Measurements from ENCODE around the gene MSMB. TPM values are rescaled to one million over a fixed set of nuclear protein-coding genes. Genes with fewer than 3 reads are reported as not detected.
A peak's percentile ranks its signal among the peaks of the same experiment; 100 is the strongest.

MSMB gene
- polyA plus RNA-seq, 1 of the 3 experiments (the other 2 are of a cell fraction), result not detected

GRCh38 chr10:46031648-46032532 is 14.2 kb downstream of the MSMB start:
- Histone ChIP-seq H4K20me1 (ENCODE audit: insufficient read depth) (peaks cover 16% of the 10 kb centered on the region), H2AFZ (ENCODE audit: low read depth) (0 out of 2 replicates have a peak overlapping the region, but pooled peaks have one; percentile 99), H3K9me2 (no peaks in the 10 kb centered on the region), H3K79me2 (ENCODE audit: insufficient read depth) (peaks cover 33% of the 10 kb centered on the region), H3K27ac (ENCODE audit: low read depth in 2 of 2, low read length in 1 of 2) (no peak overlapping the region), H3K4me3 (ENCODE audit: low read depth in 2 of 2, low read length in 1 of 2) (no peak overlapping the region), H3K4me2 (no peak overlapping the region), H3K4me1 (ENCODE audit: control insufficient read depth in 1 of 2, insufficient read depth in 2 of 2, low read depth in 1 of 2, low read length in 1 of 2) (peaks cover 5 to 18% of the 10 kb centered on the region in 2 experiments; a peak in 3 of 4 replicates), H3K27me3 (ENCODE audit: insufficient read depth) (no peaks in the 10 kb centered on the region), H3K9ac (no peak overlapping the region), H3K9me3 (no peaks in the 10 kb centered on the region), H3K36me3 (replicated peaks in 1 of 2; ENCODE audit: control insufficient read depth in 1 of 2, insufficient read depth in 2 of 2, low read length in 1 of 2) (peaks cover 0 to 3% of the 10 kb centered on the region in 2 experiments), H3F3A (replicated peaks; ENCODE audit: insufficient read depth) (peaks cover 8% of the 10 kb centered on the region)
- TF ChIP-seq IRF3 (IDR thresholded peaks at IDR 0.05; ENCODE audit: low read depth, low read length), result no peak
- TF ChIP-seq USF2 (IDR thresholded peaks at IDR 0.05; ENCODE audit: borderline replicate concordance, low read depth, low read length), result no peak
- no peak for TF ChIP-seq FOXJ3 (CRISPR knock-in tag; IDR thresholded peaks at IDR 0.05)
- TF ChIP-seq POLR2AphosphoS5 (IDR thresholded peaks at IDR 0.05; ENCODE audit: low read depth, low read length), result no peak
- no peak for TF ChIP-seq FOSL2 (IDR thresholded peaks at IDR 0.05; ENCODE audit: borderline replicate concordance, low read depth)
- TF ChIP-seq CHD2 (IDR thresholded peaks at IDR 0.05; ENCODE audit: low read length, partially characterized antibody), result no peak
- TF ChIP-seq RAD21 (IDR thresholded peaks at IDR 0.05; ENCODE audit: low read length), result no peak
- WGBS (ENCODE audit: low lambda C conversion rate), result 69% methylated on average over 5 of the region's 6 CpGs
- no peak for DNase-seq
- ChIA-PET POLR2A (no interaction called here), CTCF (interaction anchor here (0.6 to 1.1 kb wide), 2 partner anchors 42 to 492 kb away, joined by 4 read pairs; no protein-coding TSS in a partner anchor)

GRCh38 chr10:46030091-46030937 is 15.8 kb downstream of the MSMB start, which contains the start of gene NCOA4:
Gene NCOA4, minus strand, starts transcription at chr10:46030623. Its CDS starts 13,943 bp downstream, at chr10:46016680.
- peaks cover 8% of the 10 kb centered on the region for H3F3A ChIP-seq (replicated peaks; ENCODE audit: insufficient read depth)
- POLR2A ChIA-PET, result no interaction called here
- H3K4me3 ChIP-seq (ENCODE audit: low read depth in 2 of 2, low read length in 1 of 2), result peak within 1 kb of the TSS; percentile 79 to 94
- peaks cover 49% of the 10 kb centered on the region for H3K79me2 ChIP-seq (ENCODE audit: insufficient read depth)
- H3K4me1 ChIP-seq (ENCODE audit: control insufficient read depth in 1 of 2, insufficient read depth in 2 of 2, low read depth in 1 of 2, low read length in 1 of 2), result peaks cover 5 to 18% of the 10 kb centered on the region in 2 experiments; a peak in 3 of 4 replicates
- CTCF ChIA-PET, result interaction anchor here (3.1 kb wide), 1 partner anchor 12 kb away, joined by 24 read pairs; no protein-coding TSS in a partner anchor
- H3K27ac ChIP-seq (ENCODE audit: low read depth in 2 of 2, low read length in 1 of 2), result peak within 1 kb of the TSS; percentile 59 to 81
- peak; percentile 98 for DNase-seq
- peak within 1 kb of the TSS; percentile 90 for H3K4me2 ChIP-seq
- no peaks in the 10 kb centered on the region for H3K27me3 ChIP-seq (ENCODE audit: insufficient read depth)
- H3K9me3 ChIP-seq, result no peaks in the 10 kb centered on the region
- peaks cover 24% of the 10 kb centered on the region for H4K20me1 ChIP-seq (ENCODE audit: insufficient read depth)
- H3K9me2 ChIP-seq, result no peaks in the 10 kb centered on the region
- 1% methylated on average over 37 of the region's 59 CpGs for WGBS (ENCODE audit: low lambda C conversion rate)
- H2AFZ ChIP-seq (ENCODE audit: low read depth), result peak within 1 kb of the TSS; percentile 99
- H3K36me3 ChIP-seq (replicated peaks in 1 of 2; ENCODE audit: control insufficient read depth in 1 of 2, insufficient read depth in 2 of 2, low read length in 1 of 2), result peaks cover 0 to 3% of the 10 kb centered on the region in 2 experiments
- peak within 1 kb of the TSS; percentile 90 for H3K9ac ChIP-seq
- no peak for TF ChIP-seq REST (IDR thresholded peaks at IDR 0.05; ENCODE audit: low read depth, low read length)
- TF ChIP-seq TEAD4 (IDR thresholded peaks at IDR 0.05; ENCODE audit: borderline replicate concordance, insufficient read depth), result no peak
- TF ChIP-seq EZH2phosphoT487 (IDR thresholded peaks at IDR 0.05; ENCODE audit: borderline replicate concordance, low read depth), result no peak
- no peak for TF ChIP-seq USF2 (IDR thresholded peaks at IDR 0.05; ENCODE audit: borderline replicate concordance, low read depth, low read length)
- TF ChIP-seq FOXJ3 (CRISPR knock-in tag; IDR thresholded peaks at IDR 0.05), result no peak
- TF ChIP-seq RXRA (IDR thresholded peaks at IDR 0.05; ENCODE audit: borderline replicate concordance, low read depth), result no peak
- no peak for TF ChIP-seq FOSL2 (IDR thresholded peaks at IDR 0.05; ENCODE audit: borderline replicate concordance, low read depth)
- no peak for TF ChIP-seq YY1 (IDR thresholded peaks at IDR 0.05; ENCODE audit: low read depth)
- no peak for TF ChIP-seq NFIC (IDR thresholded peaks at IDR 0.05; ENCODE audit: borderline replicate concordance)
- TF ChIP-seq RCOR1 (IDR thresholded peaks at IDR 0.05; ENCODE audit: low read length), result no peak
